Common myeloid progenitor, CD34-positive (primary cell): ENCODE data around the gene ANKRD34A.

Experiments
- CTCF ChIA-PET: fragments of 350-600 bp; sonication (Branson Sonifier 250); formaldehyde crosslinking; loops from one replicate; lab custom pipeline; 2021; ENCODE audit warnings: antibody characterized with exemption; lab: Charles Lee
- POLR2A ChIA-PET: fragments of 350-600 bp; sonication (Branson Sonifier 250); formaldehyde crosslinking; loops from one replicate; lab custom pipeline; 2021; ENCODE audit warnings: antibody characterized with exemption; lab: Charles Lee
- DNase-seq, 3 donors: peaks; one replicate each; pipeline versions ENCODE4 v3.0.0 to v3.0.0-alpha.2; 2013
- H3K27ac ChIP-seq, 2 experiments: 1 replicate in 1 of 2; 2 replicates in 1 of 2; pipeline ENCODE4 v1.7.0; 2013; ENCODE audit warnings: inconsistent platforms in 2 of 2, low read length in 2 of 2, mild to moderate bottlenecking in 2 of 2, low read depth in 1 of 2, moderate library complexity in 1 of 2; ENCODE audit not compliant: severe bottlenecking in 2 of 2, insufficient read depth in 1 of 2, poor library complexity in 1 of 2
- H3K27me3 ChIP-seq, 5 experiments: replicated peaks in 2 of 5; 1 replicate in 3 of 5; 2 replicates in 2 of 5; pipeline versions ENCODE4 v1.6.1 to v1.7.0; 2013; ENCODE audit warnings: low read length in 4 of 5, mild to moderate bottlenecking in 2 of 5, moderate library complexity in 2 of 5, inconsistent platforms in 1 of 5; ENCODE audit not compliant: insufficient read depth in 5 of 5, control insufficient read depth in 4 of 5
- H3K36me3 ChIP-seq, 4 experiments: 1 replicate in 2 of 4; 2 replicates in 2 of 4; pipeline versions ENCODE4 v1.6.1 to v1.7.0; 2013; ENCODE audit warnings: low read length in 3 of 4, control low read depth in 1 of 4, mild to moderate bottlenecking in 1 of 4; ENCODE audit not compliant: control insufficient read depth in 4 of 4, insufficient read depth in 4 of 4
- H3K4me1 ChIP-seq, 4 experiments: 1 replicate in 3 of 4; 2 replicates in 1 of 4; pipeline versions ENCODE4 v1.6.1 to v1.7.1; 2013; ENCODE audit warnings: low read length in 3 of 4, mild to moderate bottlenecking in 3 of 4, control low read depth in 1 of 4, inconsistent platforms in 1 of 4, moderate library complexity in 1 of 4; ENCODE audit not compliant: control insufficient read depth in 4 of 4, insufficient read depth in 4 of 4; ENCODE audit errors: control extremely low read depth in 1 of 4
- H3K4me3 ChIP-seq, 7 experiments: 1 replicate in 4 of 7; 2 replicates in 3 of 7; pipeline versions ENCODE4 v1.5.1 to v1.7.0; 2013; ENCODE audit warnings: mild to moderate bottlenecking in 7 of 7, low read length in 6 of 7, moderate library complexity in 6 of 7, inconsistent platforms in 2 of 7, low read depth in 2 of 7, control low read depth in 1 of 7; ENCODE audit not compliant: insufficient read depth in 4 of 7, control insufficient read depth in 1 of 7; ENCODE audit errors: extremely low read depth in 1 of 7
- H3K9me3 ChIP-seq, 5 experiments: 1 replicate in 4 of 5; 2 replicates in 1 of 5; pipeline versions ENCODE4 v1.6.1 to v1.7.1; 2013; ENCODE audit warnings: low read length in 4 of 5, mild to moderate bottlenecking in 2 of 5, inconsistent platforms in 1 of 5, low read depth in 1 of 5, moderate library complexity in 1 of 5; ENCODE audit not compliant: control insufficient read depth in 4 of 5, insufficient read depth in 2 of 5; ENCODE audit errors: control extremely low read depth in 1 of 5
- WGBS: methylation state at CpG from one replicate; pipeline ENCODE4 v1.1.5; 2013; ENCODE audit not compliant: insufficient coverage; 5-methylcytosine and 5-hydroxymethylcytosine counted together

Gene ANKRD34A

DNA sequence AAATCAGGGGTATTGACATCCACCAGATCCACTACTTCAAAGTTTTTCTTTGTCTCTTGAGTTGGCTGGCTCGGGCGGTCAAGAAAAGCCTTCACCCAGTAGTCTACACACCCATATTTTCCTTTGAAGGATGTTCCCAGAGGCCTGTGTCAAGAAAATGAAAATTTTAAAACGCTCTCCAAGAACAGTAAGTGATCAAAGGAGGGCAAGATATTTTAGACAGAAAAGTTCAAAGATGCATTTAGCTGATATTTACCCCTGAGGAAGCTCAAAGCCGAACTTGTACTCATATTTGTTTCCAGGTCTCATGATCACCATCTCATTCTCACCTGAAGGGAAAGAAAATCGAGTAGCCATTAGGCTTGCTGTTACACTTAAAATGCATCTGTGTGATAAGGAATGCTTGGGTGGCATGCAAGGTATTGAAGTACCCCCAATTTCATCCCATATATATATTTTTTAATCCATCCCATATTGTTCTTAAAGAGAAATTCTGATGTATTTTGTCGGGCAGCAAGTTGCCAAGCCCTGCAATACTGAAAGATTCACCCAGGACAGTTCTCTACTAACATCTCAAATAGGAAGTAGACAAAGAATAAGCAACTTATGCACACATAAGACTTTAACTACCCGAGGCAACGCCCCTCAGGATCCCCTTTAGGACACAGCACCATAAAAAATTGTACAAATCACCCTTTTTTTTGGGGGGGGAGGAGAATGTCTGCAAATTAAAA, 30.9 kb upstream of the ANKRD34A start:
- Histone ChIP-seq H3K27me3 (no peaks in the 10 kb centered on the region), H3K27ac (peak overlapping the region; percentile 64 to 93), H3K4me1 (peaks cover 36 to 67% (median 53%) of the 10 kb centered on the region in 4 experiments), H3K9me3 (no peaks in the 10 kb centered on the region), H3K36me3 (peaks cover 8 to 38% (median 25%) of the 10 kb centered on the region in 4 experiments), H3K4me3 (peak overlapping the region; percentile 67 to 100 (median 95))
- ChIA-PET POLR2A (no interaction called here), CTCF (interaction anchor here (1.6 to 11.9 kb wide), 4 partner anchors 12 to 148 kb away, joined by 4 to 126 read pairs (median 20); no protein-coding TSS in a partner anchor)
- 0% methylated on average over 2 of the region's 8 CpGs for WGBS
- no peak for DNase-seq

DNA sequence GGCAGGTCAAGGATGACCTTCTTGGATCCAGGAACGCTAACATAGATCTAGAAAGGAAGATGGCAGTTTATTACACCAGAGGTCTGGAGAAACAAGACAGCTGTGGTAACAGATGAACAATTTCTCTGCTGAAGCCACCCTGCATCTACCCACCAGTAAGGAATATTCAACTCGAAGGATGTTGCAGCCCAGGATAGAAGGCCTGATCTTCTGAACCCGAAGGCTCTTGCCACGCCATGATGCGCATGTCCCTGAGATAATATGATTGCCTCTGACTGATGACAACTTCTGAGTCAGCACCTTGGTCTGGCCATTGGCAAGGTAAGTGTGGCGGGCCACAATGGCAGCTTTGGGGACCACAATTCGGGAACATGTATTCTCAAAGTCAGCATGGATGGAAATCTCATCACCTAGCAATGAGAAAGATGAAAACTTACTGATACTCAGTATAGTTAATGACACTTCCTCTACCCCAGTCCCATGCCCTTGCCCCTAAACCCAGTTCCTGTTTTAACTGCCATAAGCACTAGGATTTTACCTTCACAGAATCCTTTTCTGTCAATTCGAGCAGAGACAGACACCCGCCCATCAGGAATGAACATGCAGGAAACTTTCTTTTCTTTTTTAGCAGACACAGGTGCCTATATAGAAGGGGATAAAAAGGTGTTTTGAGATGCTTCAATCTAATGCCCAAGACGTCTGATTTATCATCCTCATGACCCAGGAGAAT, 30.2 kb upstream of the ANKRD34A start:
- Histone ChIP-seq H3K4me1 (peaks cover 36 to 60% (median 48%) of the 10 kb centered on the region in 4 experiments), H3K36me3 (peaks cover 8 to 38% (median 25%) of the 10 kb centered on the region in 4 experiments), H3K9me3 (no peaks in the 10 kb centered on the region), H3K4me3 (peak overlapping the region; percentile 53 to 100 (median 95)), H3K27ac (peak overlapping the region; percentile 64 to 93), H3K27me3 (no peaks in the 10 kb centered on the region)
- ChIA-PET POLR2A (no interaction called here), CTCF (interaction anchor here (1.2 to 11.9 kb wide), 3 partner anchors 10 to 16 kb away, joined by 4 to 126 read pairs (median 17); no protein-coding TSS in a partner anchor)
- 5% methylated on average over 5 of the region's 10 CpGs for WGBS
- no peak for DNase-seq

DNA sequence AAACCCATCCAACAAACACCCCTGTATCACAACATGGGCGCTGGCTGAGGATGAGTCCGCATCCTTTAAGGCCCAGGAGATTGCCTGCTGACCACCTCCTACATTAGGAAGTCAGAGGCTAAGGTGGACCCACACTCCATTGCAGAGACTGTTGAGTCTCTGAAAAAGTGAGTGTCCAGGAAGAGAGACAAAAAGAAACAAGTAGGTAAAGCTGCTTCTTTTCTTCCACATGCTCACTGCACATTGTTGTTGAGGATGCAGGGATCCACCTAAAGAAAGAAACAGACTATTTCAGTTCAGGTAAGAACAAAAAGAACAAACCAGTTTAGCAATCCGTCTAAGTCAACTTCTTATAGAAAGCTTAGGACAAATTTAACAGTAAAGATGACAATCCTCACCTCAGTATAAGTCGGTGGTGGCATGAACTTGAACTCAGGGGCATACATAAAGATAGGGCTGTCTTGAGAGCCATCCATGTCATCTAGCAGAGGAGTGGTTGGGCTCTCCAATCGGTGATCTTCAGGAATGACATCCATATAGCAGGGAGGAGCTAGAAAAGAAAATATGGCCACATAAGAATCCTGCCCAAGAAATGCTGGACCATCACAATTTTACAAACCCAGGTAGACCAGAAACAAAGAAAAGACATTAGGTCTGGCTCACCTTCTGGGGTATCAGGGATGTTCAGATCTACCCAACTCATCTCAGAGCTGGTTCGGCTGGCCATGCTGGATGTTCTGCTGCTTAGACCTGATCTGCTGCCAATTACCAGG, 29.4 kb upstream of the ANKRD34A start:
- Histone ChIP-seq H3K36me3 (peaks cover 8 to 38% (median 25%) of the 10 kb centered on the region in 4 experiments), H3K27me3 (no peaks in the 10 kb centered on the region), H3K9me3 (no peaks in the 10 kb centered on the region), H3K4me1 (peaks cover 33 to 53% (median 44%) of the 10 kb centered on the region in 4 experiments), H3K4me3 (peak overlapping the region; percentile 53 to 100 (median 95)), H3K27ac (peak overlapping the region; percentile 47 to 93)
- no peak for DNase-seq
- CTCF ChIA-PET = interaction anchor here (1.2 to 11.9 kb wide), 4 partner anchors 9 to 16 kb away, joined by 4 to 126 read pairs (median 10); no protein-coding TSS in a partner anchor
- 20% methylated on average over 2 of the region's 6 CpGs for WGBS
- POLR2A ChIA-PET = interaction anchor here (1.0 kb wide), 1 partner anchor 9 kb away, joined by 3 read pairs; no protein-coding TSS in a partner anchor

DNA sequence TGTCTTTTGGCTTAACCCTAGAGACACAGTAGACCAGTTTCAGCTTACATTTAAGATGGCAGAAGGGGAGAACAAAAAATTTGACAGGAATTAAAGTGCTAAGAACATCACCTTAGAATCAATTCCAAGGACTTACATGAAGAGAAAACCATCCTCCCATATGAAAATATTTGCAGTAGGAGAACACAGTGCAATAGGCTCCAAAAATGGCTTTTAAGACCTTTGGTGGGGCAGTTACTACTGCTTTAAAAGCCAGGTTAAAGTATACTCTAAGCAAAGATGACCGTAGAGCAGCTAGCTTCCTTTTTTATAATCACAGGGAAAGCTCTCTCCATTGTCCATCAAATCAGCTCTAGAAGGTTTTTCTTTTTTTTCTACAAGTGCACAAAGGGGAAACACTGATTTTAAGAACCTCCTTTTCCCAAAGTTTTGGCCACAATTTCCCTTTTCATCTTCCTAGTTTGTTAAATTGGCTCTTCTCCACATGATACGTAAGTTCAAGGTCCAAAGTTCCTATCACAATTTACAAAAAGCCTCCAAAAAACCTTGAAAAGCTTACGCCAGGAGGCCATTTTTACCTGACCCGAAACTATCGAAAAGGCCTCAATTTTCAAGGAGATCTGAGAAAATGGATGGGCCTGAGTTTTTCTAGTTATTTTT, 28.7 kb upstream of the ANKRD34A start:
- Histone ChIP-seq H3K9me3 (no peaks in the 10 kb centered on the region), H3K27ac (peak overlapping the region; percentile 47 to 93), H3K4me1 (peaks cover 31 to 46% (median 40%) of the 10 kb centered on the region in 4 experiments), H3K36me3 (peaks cover 8 to 38% (median 25%) of the 10 kb centered on the region in 4 experiments), H3K4me3 (peak overlapping the region in 6 of 7 experiments; percentile 88 to 100 (median 97)), H3K27me3 (no peaks in the 10 kb centered on the region)
- WGBS = 64% methylated on average over 4 of the region's 5 CpGs
- ChIA-PET CTCF (interaction anchor here (0.6 to 11.9 kb wide), 5 partner anchors 9 to 89 kb away, joined by 3 to 126 read pairs (median 5); no protein-coding TSS in a partner anchor), POLR2A (interaction anchor here (1.0 kb wide), 1 partner anchor 9 kb away, joined by 3 read pairs; no protein-coding TSS in a partner anchor)
- DNase-seq = no peak

DNA sequence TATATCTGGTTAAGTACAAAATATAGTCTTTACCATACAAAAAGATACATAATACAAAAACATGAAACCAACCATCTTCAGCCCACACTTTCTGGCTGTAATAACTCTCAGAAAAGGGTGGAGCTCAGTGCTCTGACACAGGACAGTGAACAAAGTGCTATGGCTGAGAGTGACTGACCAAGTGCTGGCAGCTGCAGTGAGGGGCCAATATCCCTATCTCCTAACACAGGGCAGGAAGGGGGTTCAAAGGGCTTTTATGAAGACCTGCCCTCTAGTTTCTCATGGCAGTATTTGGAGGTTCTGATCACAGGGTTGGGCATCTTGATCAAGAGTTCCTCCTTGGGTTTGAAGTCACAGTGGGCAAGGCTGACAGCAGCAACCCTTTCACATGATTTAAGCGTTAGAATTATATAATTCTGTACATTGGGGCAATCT, 28.1 kb upstream of the ANKRD34A start:
- ChIA-PET POLR2A (interaction anchor here (1.0 kb wide), 1 partner anchor 8 kb away, joined by 3 read pairs; no protein-coding TSS in a partner anchor), CTCF (interaction anchor here (0.6 to 11.9 kb wide), 5 partner anchors 10 to 88 kb away, joined by 3 to 126 read pairs (median 5); no protein-coding TSS in a partner anchor)
- peaks cover 28 to 40% (median 35%) of the 10 kb centered on the region in 4 experiments for H3K4me1 ChIP-seq
- no CpG with 5 or more reads among the region's 1 CpG for WGBS
- no peaks in the 10 kb centered on the region for H3K27me3 ChIP-seq
- no peak for DNase-seq
- H3K9me3 ChIP-seq = no peaks in the 10 kb centered on the region
- H3K36me3 ChIP-seq = peaks cover 8 to 38% (median 25%) of the 10 kb centered on the region in 4 experiments
- peak overlapping the region in 5 of 7 experiments; percentile 88 to 99 (median 95) for H3K4me3 ChIP-seq
- peak overlapping the region in 1 of 2 experiments; percentile 93 for H3K27ac ChIP-seq
